GM23338 (cell line): ENCODE data around the gene SPRING1. TPM values are rescaled to one million over a fixed set of nuclear protein-coding genes. Genes with fewer than 3 reads are reported as not detected.

Experiments
- ATAC-seq: fragments of 200-7000 bp; cut with Tn5 transposase; 3 replicates; pipeline ENCODE4 v1.9.1; 2020
- DNase-seq: peaks from one replicate; pipeline ENCODE4 v3.0.0-alpha.2; 2015; ENCODE audit warnings: low spot score
- H2AFZ ChIP-seq: fragments of 200-600 bp; sonication (generic); 2 replicates; pipeline ENCODE4 v1.8.0; 2016; ENCODE audit warnings: antibody characterized with exemption, mild to moderate bottlenecking, moderate library complexity
- H3F3A ChIP-seq: fragments of 200-600 bp; sonication (generic); replicated peaks from 2 replicates; pipeline ENCODE4 v1.8.0; 2017; ENCODE audit warnings: antibody characterized with exemption, mixed run types, low read depth
- H3K27ac ChIP-seq: fragments of 200-600 bp; sonication (generic); 2 replicates; pipeline ENCODE4 v1.6.1; 2016; ENCODE audit warnings: low read depth
- H3K27me3 ChIP-seq: fragments of 200-600 bp; sonication (generic); 2 replicates; pipeline ENCODE4 v1.8.0; 2016; ENCODE audit warnings: mild to moderate bottlenecking, mixed run types, moderate library complexity; ENCODE audit not compliant: insufficient read depth
- H3K36me3 ChIP-seq: fragments of 200-600 bp; sonication (generic); 2 replicates; pipeline ENCODE4 v1.8.0; 2016; ENCODE audit warnings: mild to moderate bottlenecking; ENCODE audit not compliant: insufficient read depth
- H3K4me1 ChIP-seq: fragments of 200-600 bp; sonication (generic); 2 replicates; pipeline ENCODE4 v1.8.0; 2016; ENCODE audit warnings: mild to moderate bottlenecking, moderate library complexity; ENCODE audit not compliant: insufficient read depth
- H3K4me2 ChIP-seq: fragments of 200-600 bp; sonication (generic); 2 replicates; pipeline ENCODE4 v1.7.1; 2017; ENCODE audit warnings: mixed run types
- H3K4me3 ChIP-seq: fragments of 200-600 bp; sonication (generic); 2 replicates; pipeline ENCODE4 v1.6.1; 2016; ENCODE audit warnings: mixed run types
- H3K79me2 ChIP-seq: fragments of 200-600 bp; sonication (generic); replicated peaks from 2 replicates; pipeline ENCODE4 v1.8.0; 2017; ENCODE audit warnings: mild to moderate bottlenecking; ENCODE audit not compliant: insufficient read depth
- H3K9me2 ChIP-seq: fragments of 200-600 bp; sonication (generic); 2 replicates; pipeline ENCODE4 v1.8.0; 2017; ENCODE audit not compliant: insufficient read depth
- H4K20me1 ChIP-seq: fragments of 200-600 bp; sonication (generic); replicated peaks from 2 replicates; pipeline ENCODE4 v1.8.0; 2017; ENCODE audit warnings: mild to moderate bottlenecking; ENCODE audit not compliant: insufficient read depth
- H3K27ac Mint-ChIP-seq: 2 replicates; pipeline ENCODE4 v1.8.0; 2020; ENCODE audit warnings: inconsistent platforms, mild to moderate bottlenecking, moderate library complexity, mixed read lengths
- H3K27me3 Mint-ChIP-seq: 3 replicates; pipeline ENCODE4 v1.8.0; 2022; ENCODE audit warnings: low read depth, mild to moderate bottlenecking, moderate library complexity, mixed read lengths, inconsistent platforms; ENCODE audit not compliant: insufficient read depth, poor library complexity
- H3K36me3 Mint-ChIP-seq: 3 replicates; pipeline ENCODE4 v1.8.0; 2021; ENCODE audit warnings: low read depth, mild to moderate bottlenecking, inconsistent platforms, moderate library complexity, mixed read lengths
- H3K4me1 Mint-ChIP-seq: 3 replicates; pipeline ENCODE4 v1.8.0; 2020; ENCODE audit warnings: mild to moderate bottlenecking, inconsistent platforms, mixed read lengths
- H3K4me3 Mint-ChIP-seq: 3 replicates; pipeline ENCODE4 v1.8.0; 2021; ENCODE audit warnings: moderate library complexity, mild to moderate bottlenecking, inconsistent platforms, mixed read lengths
- H3K9me3 Mint-ChIP-seq: 3 replicates; pipeline ENCODE4 v1.8.0; 2020; ENCODE audit warnings: moderate library complexity, mild to moderate bottlenecking, inconsistent platforms, mixed read lengths
- CREB1 ChIP-seq: fragments of 250-450 bp; sonication (Bioruptor Pico); IDR thresholded peaks from 2 replicates; pipeline ENCODE4 v1.5.0; 2020; ENCODE audit warnings: low read depth, mild to moderate bottlenecking, moderate library complexity
- CTCF ChIP-seq, 2 experiments: fragments of 200-600 bp in 1 of 2; sonication (generic) in 1 of 2; conservative IDR thresholded peaks; 2 replicates each; pipeline versions ENCODE4 v1.5.1 to v1.6.1; 2016 to 2017; ENCODE audit warnings: antibody characterized with exemption in 2 of 2, low read depth in 2 of 2, mild to moderate bottlenecking in 2 of 2, moderate library complexity in 1 of 2
- ETS1 ChIP-seq: IDR thresholded peaks from 2 replicates; pipeline ENCODE4 v1.6.1; 2016; ENCODE audit warnings: antibody characterized with exemption
- EZH2 ChIP-seq: fragments of 200-600 bp; sonication (generic); IDR thresholded peaks from one replicate; pipeline ENCODE4 v1.8.0; 2017; ENCODE audit warnings: antibody characterized with exemption, mild to moderate bottlenecking, low read depth; ENCODE audit not compliant: unreplicated experiment
- EZH2phosphoT487 ChIP-seq: fragments of 200-600 bp; sonication (generic); IDR thresholded peaks from one replicate; pipeline ENCODE4 v1.8.1; 2018; ENCODE audit warnings: antibody characterized with exemption; ENCODE audit not compliant: unreplicated experiment
- JUNB ChIP-seq: IDR thresholded peaks from one replicate; pipeline ENCODE4 v1.6.1; 2016; ENCODE audit warnings: antibody characterized with exemption; ENCODE audit not compliant: unreplicated experiment
- NANOG ChIP-seq: IDR thresholded peaks from 2 replicates; pipeline ENCODE4 v1.6.1; 2016; ENCODE audit warnings: antibody characterized with exemption, borderline replicate concordance
- POLR2AphosphoS5 ChIP-seq: IDR thresholded peaks from 2 replicates; pipeline ENCODE4 v1.6.1; 2016; ENCODE audit warnings: antibody characterized with exemption, low read depth
- REST ChIP-seq: IDR thresholded peaks from one replicate; pipeline ENCODE4 v1.6.1; 2018; ENCODE audit warnings: antibody characterized with exemption; ENCODE audit not compliant: unreplicated experiment
- STAT1 ChIP-seq: IDR thresholded peaks from one replicate; pipeline ENCODE4 v1.6.1; 2016; ENCODE audit warnings: antibody characterized with exemption; ENCODE audit not compliant: unreplicated experiment
- ZNF114 ChIP-seq: fragments of 250-450 bp; sonication (Bioruptor Pico); IDR thresholded peaks from 2 replicates; pipeline ENCODE4 v1.5.0; 2020; ENCODE audit warnings: mild to moderate bottlenecking, moderate library complexity
- ZNF331 ChIP-seq: fragments of 250-450 bp; sonication (Bioruptor Pico); IDR thresholded peaks from 2 replicates; pipeline ENCODE4 v1.5.0; 2020; ENCODE audit warnings: low read depth, mild to moderate bottlenecking, moderate library complexity
- ZNF462 ChIP-seq: fragments of 250-450 bp; sonication (Bioruptor Pico); IDR thresholded peaks from 2 replicates; pipeline ENCODE4 v1.5.0; 2020; ENCODE audit warnings: mild to moderate bottlenecking, moderate library complexity
- polyA plus RNA-seq: library from polyadenylated mRNA; unstranded; fragments of >200 nt; fragmentation: Nextera tagmentation; extraction: Ambion mirVana; gene quantifications from 2 replicates; pipeline ENCODE4 v1.2.1, GENCODE V29; 2016
- total RNA-seq: library from RNA; depleted of rRNA; stranded (reverse); fragments of >200 nt; shearing (Covaris generic); gene quantifications from 2 replicates; pipeline ENCODE4 v1.2.3, GENCODE V29; 2014

Gene SPRING1
- total and polyA plus RNA-seq, 2 experiments from 2014 or later, result 8.2 to 57.1 TPM

GRCh38 chr12:116739381-116739887 is 1.6 kb upstream of the SPRING1 start:
- peak overlapping the region; percentile 96 for H3K4me3 ChIP-seq

More at GRCh38 chr12:116739381-116739887, 1.6 kb upstream of the SPRING1 start:
- Histone ChIP-seq H3K27ac (no peak overlapping the region), H3K27me3 (no peaks in the 10 kb centered on the region), H3K79me2 (peaks cover 38% of the 10 kb centered on the region), H3K9me2 (no peaks in the 10 kb centered on the region), H3K4me1 (peaks cover 12% of the 10 kb centered on the region), H3K4me2 (peak overlapping the region; percentile 83; the same call in 1 of the 2 replicates), H2AFZ (no peak overlapping the region), H4K20me1 (peaks cover 14% of the 10 kb centered on the region; the same call in 1 of the 2 replicates), H3F3A (no peaks in the 10 kb centered on the region), H3K36me3 (no peaks in the 10 kb centered on the region; the same call in 1 of the 2 replicates)
- no peak overlapping the region for H3K27ac Mint-ChIP-seq
- H3K4me3 Mint-ChIP-seq, result peak overlapping the region; percentile 96
- DNase-seq (no peak), ATAC-seq (no peak)
- no peak for TF ChIP-seq JUNB
- TF ChIP-seq EZH2, result no peak
- TF ChIP-seq REST, result no peak
- TF ChIP-seq EZH2phosphoT487, result no peak
- no peak for TF ChIP-seq NANOG
- no peak for TF ChIP-seq CREB1 (CRISPR knock-in tag)
- TF ChIP-seq POLR2AphosphoS5, result no peak
- no peak for TF ChIP-seq ZNF331
- TF ChIP-seq CTCF (conservative IDR thresholded peaks at IDR 0.05; ENCODE audit: low read depth in 2 of 2), result no peak
- TF ChIP-seq ZNF114, result no peak
- TF ChIP-seq STAT1, result no peak
- TF ChIP-seq ZNF462 (CRISPR knock-in tag), result no peak
- no peak for TF ChIP-seq ETS1
- peaks cover 5% of the 10 kb centered on the region for H3K27me3 Mint-ChIP-seq
- peaks cover 12% of the 10 kb centered on the region for H3K4me1 Mint-ChIP-seq
- H3K36me3 Mint-ChIP-seq, result peaks cover 29% of the 10 kb centered on the region
- H3K9me3 Mint-ChIP-seq, result no peaks in the 10 kb centered on the region
